Endothelial cell of umbilical vein (primary cell): ENCODE measurements around the gene DIAPH3. TPM values are rescaled to one million over a fixed set of nuclear protein-coding genes. Genes with fewer than 3 reads are reported as not detected.

ENCODE experiments used
- BruUV-seq: library from RNA; stranded (reverse); fragments of 400-500 nt; replicated peaks from 2 replicates; lab custom pipeline; 2021; lab: Mats Ljungman, UMichigan
- CTCF ChIA-PET: fragments of 300-600, 350-600 bp; sonication (Branson Sonifier 250); formaldehyde crosslinking; loops from one replicate; lab custom pipeline; 2021; ENCODE audit warnings: antibody characterized with exemption, inconsistent platforms; lab: Charles Lee
- POLR2A ChIA-PET: fragments of 300-600, 350-600 bp; sonication (Branson Sonifier 250); formaldehyde crosslinking; loops from one replicate; lab custom pipeline; 2021; ENCODE audit warnings: antibody characterized with exemption, inconsistent platforms; lab: Charles Lee
- DNase-seq: peaks from one replicate; pipeline ENCODE4 v3.0.0-alpha.2; 2011; ENCODE audit warnings: low read depth, low spot score
- FAIRE-seq: peaks from 2 replicates; lab custom pipeline; 2011; peaks lifted over from hg19 to GRCh38; lab: Jason Lieb, UNC
- H2AFZ ChIP-seq: 2 replicates; pipeline ENCODE4 v1.6.0; 2012; ENCODE audit warnings: low read depth, low read length, control low read depth, inconsistent platforms
- H3K27ac ChIP-seq: 2 replicates; pipeline ENCODE4 v1.5.1; 2011; ENCODE audit warnings: low read depth, mild to moderate bottlenecking, control low read depth, low read length, moderate library complexity; ENCODE audit not compliant: insufficient read depth
- H3K27me3 ChIP-seq, 2 experiments: 2 replicates each; pipeline versions ENCODE4 v1.6.0 to v1.6.1; 2011; ENCODE audit warnings: low read length in 2 of 2, mixed read lengths in 1 of 2; ENCODE audit not compliant: control insufficient read depth in 2 of 2, insufficient read depth in 2 of 2
- H3K36me3 ChIP-seq, 2 experiments: 2 replicates in 1 of 2; 3 replicates in 1 of 2; pipeline ENCODE4 v1.5.1; 2011; ENCODE audit warnings: low read length in 2 of 2, mild to moderate bottlenecking in 1 of 2, moderate library complexity in 1 of 2; ENCODE audit not compliant: control insufficient read depth in 2 of 2, insufficient read depth in 2 of 2; ENCODE audit errors: extremely low read depth in 1 of 2
- H3K4me1 ChIP-seq: 3 replicates; pipeline ENCODE4 v1.5.1; 2011; ENCODE audit warnings: mild to moderate bottlenecking, low read length; ENCODE audit not compliant: control insufficient read depth, insufficient read depth; ENCODE audit errors: extremely low read depth
- H3K4me2 ChIP-seq: 2 replicates; pipeline ENCODE4 v1.6.1; 2011; ENCODE audit warnings: low read length, control low read depth, mixed read lengths; ENCODE audit not compliant: insufficient read depth
- H3K4me3 ChIP-seq, 3 experiments: fragments of 200-600 bp in 1 of 3; sonication (generic), shearing (Covaris generic) in 1 of 3; replicated peaks in 1 of 3; 2 replicates each; pipeline ENCODE4 v1.5.1; 2011 to 2016; ENCODE audit warnings: control low read depth in 3 of 3, low read length in 3 of 3, mild to moderate bottlenecking in 2 of 3, inconsistent platforms in 1 of 3, low read depth in 1 of 3, moderate library complexity in 1 of 3; ENCODE audit not compliant: insufficient read depth in 1 of 3
- H3K79me2 ChIP-seq: 2 replicates; pipeline ENCODE4 v1.6.0; 2012; ENCODE audit warnings: low read length, inconsistent platforms; ENCODE audit not compliant: control insufficient read depth, insufficient read depth
- H3K9ac ChIP-seq: replicated peaks from 2 replicates; pipeline ENCODE3; 2011; ENCODE audit warnings: low read length, control low read depth; ENCODE audit not compliant: insufficient read depth; ENCODE audit errors: extremely low read depth
- H3K9me1 ChIP-seq: replicated peaks from 3 replicates; pipeline ENCODE4 v1.6.0; 2011; ENCODE audit warnings: mild to moderate bottlenecking, low read length; ENCODE audit not compliant: control insufficient read depth, insufficient read depth; ENCODE audit errors: extremely low read depth
- H3K9me3 ChIP-seq: replicated peaks from 2 replicates; pipeline ENCODE4 v1.5.1; 2012; ENCODE audit warnings: low read length, inconsistent platforms; ENCODE audit not compliant: control insufficient read depth, insufficient read depth
- H4K20me1 ChIP-seq: replicated peaks from 2 replicates; pipeline ENCODE3; 2011; ENCODE audit warnings: mild to moderate bottlenecking, low read length; ENCODE audit not compliant: control insufficient read depth, insufficient read depth; ENCODE audit errors: extremely low read depth
- EZH2 ChIP-seq: IDR thresholded peaks from 2 replicates; pipeline ENCODE4 v1.6.1; 2012; ENCODE audit warnings: borderline replicate concordance, low read depth, mild to moderate bottlenecking, moderate library complexity, low read length, inconsistent platforms; ENCODE audit not compliant: severe bottlenecking
- FOS ChIP-seq: IDR thresholded peaks from 2 replicates; pipeline ENCODE4 v1.6.1; 2011; ENCODE audit warnings: mild to moderate bottlenecking, low read length, moderate library complexity, borderline replicate concordance; ENCODE audit not compliant: insufficient read depth
- GATA2 ChIP-seq: IDR thresholded peaks from 2 replicates; pipeline ENCODE4 v1.7.0; 2011; ENCODE audit warnings: low read depth, mild to moderate bottlenecking, moderate library complexity, mixed read lengths, low read length; ENCODE audit not compliant: insufficient read length, insufficient read depth
- JUN ChIP-seq: IDR thresholded peaks from 2 replicates; pipeline ENCODE4 v1.6.1; 2011; ENCODE audit warnings: borderline replicate concordance, low read depth; ENCODE audit not compliant: insufficient read length, insufficient read depth
- MYC ChIP-seq: IDR thresholded peaks from one replicate; pipeline ENCODE4 v1.6.1; 2011; ENCODE audit warnings: mild to moderate bottlenecking, low read depth, low read length
- POLR2A ChIP-seq: IDR thresholded peaks from 2 replicates; pipeline ENCODE4 v1.6.1; 2012; ENCODE audit warnings: low read depth, mild to moderate bottlenecking, control low read depth, low read length
- POLR2AphosphoS5 ChIP-seq: IDR thresholded peaks from 2 replicates; pipeline ENCODE4 v1.6.1; 2012; ENCODE audit warnings: low read depth, mild to moderate bottlenecking, control low read depth, low read length, moderate library complexity; ENCODE audit not compliant: insufficient read depth
- dilution Hi-C: fragments of 300-500 bp; cut with MboI; formaldehyde crosslinking; loops from one replicate; pipeline ENCODE4 v1.15.0; 2019; ENCODE audit warnings: low sequenced_read_pairs; ENCODE audit not compliant: extremely low pct_ligation_motif_present
- intact Hi-C: fragments of 100-400 bp; cut with micrococcal nuclease; formaldehyde crosslinking; loops from one replicate; pipeline ENCODE4 v1.10.0; 2022
- polyA plus RNA-seq, 4 experiments: library from polyadenylated mRNA; depleted of rRNA in 3 of 4; stranded (reverse) in 3 of 4; unstranded in 1 of 4; fragments of >200 nt; gene quantifications; 2 replicates each; pipeline versions ENCODE4 v1.2.1 to v1.2.3, GENCODE V29; 2011 to 2012; ENCODE audit warnings: missing spikeins in 1 of 4
- total RNA-seq: library from RNA; stranded (reverse); gene quantifications from 2 replicates; pipeline ENCODE4 v1.2.3, GENCODE V29; 2021
- TF ChIP-seq, protein P1 (sequence below): IDR thresholded peaks from 2 replicates; pipeline ENCODE4 v1.6.1; 2011; ENCODE audit not compliant: insufficient read depth, insufficient read length
- TF ChIP-seq, protein P2 (sequence below), 2 donors: IDR thresholded peaks; 1 replicate in 1 of 2; 2 replicates in 1 of 2; pipeline ENCODE4 v1.5.1; 2011; ENCODE audit warnings: low read length in 2 of 2, mild to moderate bottlenecking in 2 of 2, moderate library complexity in 2 of 2, control low read depth in 1 of 2, inconsistent platforms in 1 of 2, low read depth in 1 of 2; ENCODE audit not compliant: insufficient read depth in 1 of 2; ENCODE audit errors: extremely low read depth in 1 of 2

DIAPH3 gene
- total and polyA plus RNA-seq, 2 donors (not counting 3 experiments of a cell fraction or from before 2014, with no cell fraction given): 9.9 to 44.0 TPM

DNA sequence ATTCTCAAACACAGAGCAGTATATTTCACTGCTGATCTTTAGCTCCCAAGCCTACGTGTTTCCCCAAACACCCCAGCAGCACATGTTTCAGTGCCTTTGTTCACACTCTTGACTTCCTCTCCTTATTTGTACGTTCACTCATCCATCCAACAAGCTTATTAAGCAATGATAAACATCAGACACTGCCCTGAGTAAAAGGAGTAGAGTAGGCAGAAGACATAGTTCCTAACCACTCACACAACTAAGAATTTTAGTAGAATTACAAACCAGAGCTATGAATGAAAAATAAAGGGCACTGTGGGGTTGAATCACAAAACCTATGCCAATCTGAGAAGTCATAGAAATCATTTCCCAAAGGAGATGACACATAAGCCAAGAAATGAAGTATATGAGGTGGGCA is 213.5 kb downstream of the DIAPH3 start:
- no peak for TF ChIP-seq POLR2A
- no peak for TF ChIP-seq POLR2AphosphoS5
- TF ChIP-seq GATA2: no peak
- TF ChIP-seq JUN: no peak
- TF ChIP-seq, protein P1, sequence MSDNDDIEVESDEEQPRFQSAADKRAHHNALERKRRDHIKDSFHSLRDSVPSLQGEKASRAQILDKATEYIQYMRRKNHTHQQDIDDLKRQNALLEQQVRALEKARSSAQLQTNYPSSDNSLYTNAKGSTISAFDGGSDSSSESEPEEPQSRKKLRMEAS: no peak
- TF ChIP-seq MYC: no peak
- TF ChIP-seq, protein P2, sequence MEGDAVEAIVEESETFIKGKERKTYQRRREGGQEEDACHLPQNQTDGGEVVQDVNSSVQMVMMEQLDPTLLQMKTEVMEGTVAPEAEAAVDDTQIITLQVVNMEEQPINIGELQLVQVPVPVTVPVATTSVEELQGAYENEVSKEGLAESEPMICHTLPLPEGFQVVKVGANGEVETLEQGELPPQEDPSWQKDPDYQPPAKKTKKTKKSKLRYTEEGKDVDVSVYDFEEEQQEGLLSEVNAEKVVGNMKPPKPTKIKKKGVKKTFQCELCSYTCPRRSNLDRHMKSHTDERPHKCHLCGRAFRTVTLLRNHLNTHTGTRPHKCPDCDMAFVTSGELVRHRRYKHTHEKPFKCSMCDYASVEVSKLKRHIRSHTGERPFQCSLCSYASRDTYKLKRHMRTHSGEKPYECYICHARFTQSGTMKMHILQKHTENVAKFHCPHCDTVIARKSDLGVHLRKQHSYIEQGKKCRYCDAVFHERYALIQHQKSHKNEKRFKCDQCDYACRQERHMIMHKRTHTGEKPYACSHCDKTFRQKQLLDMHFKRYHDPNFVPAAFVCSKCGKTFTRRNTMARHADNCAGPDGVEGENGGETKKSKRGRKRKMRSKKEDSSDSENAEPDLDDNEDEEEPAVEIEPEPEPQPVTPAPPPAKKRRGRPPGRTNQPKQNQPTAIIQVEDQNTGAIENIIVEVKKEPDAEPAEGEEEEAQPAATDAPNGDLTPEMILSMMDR (IDR thresholded peaks at IDR 0.05; ENCODE audit: extremely low read depth in 1 of 2, insufficient read depth in 1 of 2, low read depth in 1 of 2, low read length in 2 of 2): no peak
- no peak for TF ChIP-seq FOS
- TF ChIP-seq EZH2: no peak
- Histone ChIP-seq H2AFZ (no peak overlapping the region), H3K4me2 (no peak overlapping the region), H3K9ac (no peak overlapping the region), H4K20me1 (no peaks in the 10 kb centered on the region), H3K4me1 (no peaks in the 10 kb centered on the region), H3K27ac (no peak overlapping the region), H3K9me3 (no peaks in the 10 kb centered on the region), H3K4me3 (no peak overlapping the region), H3K79me2 (no peaks in the 10 kb centered on the region), H3K9me1 (no peaks in the 10 kb centered on the region), H3K36me3 (no peaks in the 10 kb centered on the region), H3K27me3 (no peaks in the 10 kb centered on the region)
- POLR2A ChIA-PET: no interaction called here
- dilution Hi-C loops: no loop called here
- intact Hi-C loops: no loop called here
- FAIRE-seq (no peak), DNase-seq (no peak)
- no TSS peak for BruUV-seq
- CTCF ChIA-PET: interaction anchor here (0.7 to 1.8 kb wide), 3 partner anchors 10 to 13 kb away, joined by 3 to 7 read pairs (median 7); no protein-coding TSS in a partner anchor
